Smooth muscle cell (in vitro differentiated cells): ENCODE results near the gene ABO. TPM values are rescaled to one million over a fixed set of nuclear protein-coding genes. Genes with fewer than 3 reads are reported as not detected.
"Not testable (repeated sequence)": the region's sequence is repeated elsewhere in the genome, so short reads cannot be mapped to it uniquely, and the experiment has no call there.

Experiments
- DNase-seq: peaks from one replicate; lab custom pipeline; 2025; ENCODE audit not compliant: unreplicated experiment; lab: John Stamatoyannopoulos, UW
- H2AFZ ChIP-seq: fragments of 200-600 bp; sonication (generic); 2 replicates; pipeline ENCODE4 v1.6.0; 2016; ENCODE audit warnings: antibody characterized with exemption, low read depth, mild to moderate bottlenecking
- H3F3A ChIP-seq: fragments of 200-600 bp; sonication (generic); 2 replicates; pipeline ENCODE4 v1.6.0; 2017; ENCODE audit warnings: antibody characterized with exemption, low read depth
- H3K27ac ChIP-seq: fragments of 200-600 bp; sonication (generic); 2 replicates; pipeline ENCODE4 v1.5.1; 2016; ENCODE audit warnings: low read depth, mild to moderate bottlenecking
- H3K27me3 ChIP-seq: fragments of 200-600 bp; sonication (generic); 2 replicates; pipeline ENCODE4 v1.6.1; 2016; ENCODE audit warnings: low read depth, mild to moderate bottlenecking
- H3K36me3 ChIP-seq: fragments of 200-600 bp; sonication (generic); 2 replicates; pipeline ENCODE4 v1.5.1; 2016; ENCODE audit warnings: low read depth
- H3K4me1 ChIP-seq: fragments of 200-600 bp; sonication (generic); 2 replicates; pipeline ENCODE4 v1.5.1; 2016; ENCODE audit warnings: low read depth
- H3K4me2 ChIP-seq: fragments of 200-600 bp; sonication (generic); 2 replicates; pipeline ENCODE4 v1.6.0; 2016; ENCODE audit warnings: mild to moderate bottlenecking
- H3K4me3 ChIP-seq: fragments of 200-600 bp; sonication (generic); 2 replicates; pipeline ENCODE4 v1.5.1; 2016; ENCODE audit warnings: mild to moderate bottlenecking
- H3K79me2 ChIP-seq: fragments of 200-600 bp; sonication (generic); 2 replicates; pipeline ENCODE4 v1.6.0; 2016; ENCODE audit warnings: low read depth, mild to moderate bottlenecking
- H3K9ac ChIP-seq: fragments of 200-600 bp; sonication (generic); 2 replicates; pipeline ENCODE4 v1.6.0; 2016; ENCODE audit warnings: low read depth
- H3K9me3 ChIP-seq: fragments of 200-600 bp; sonication (generic); replicated peaks from 2 replicates; pipeline ENCODE4 v1.5.1; 2016; ENCODE audit warnings: low read depth
- H4K20me1 ChIP-seq: fragments of 200-600 bp; sonication (generic); 2 replicates; pipeline ENCODE4 v1.6.0; 2016; ENCODE audit warnings: low read depth
- WGBS: methylation state at CpG from one replicate; pipeline ENCODE4 v1.1.7; 2016; ENCODE audit warnings: low lambda C conversion rate; 5-methylcytosine and 5-hydroxymethylcytosine counted together
- polyA plus RNA-seq: library from polyadenylated mRNA; unstranded; fragments of >200 nt; fragmentation: Nextera tagmentation; extraction: Ambion mirVana; gene quantifications from 2 replicates; pipeline ENCODE4 v1.2.1, GENCODE V29; 2016
- total RNA-seq: library from RNA; depleted of rRNA; stranded (reverse); fragments of >200 nt; gene quantifications from 2 replicates; pipeline ENCODE4 v1.2.3, GENCODE V29; 2014
- TF ChIP-seq, protein P1 (sequence below): fragments of 200-600 bp; sonication (generic); IDR thresholded peaks from 2 replicates; pipeline ENCODE4 v1.5.1; 2017; ENCODE audit warnings: borderline replicate concordance, mild to moderate bottlenecking, antibody characterized with exemption; ENCODE audit not compliant: insufficient read depth, poor library complexity, severe bottlenecking

The ABO gene
- total and polyA plus RNA-seq, 2 experiments from 2014 or later, result 0.37 to 1.0 TPM

DNA sequence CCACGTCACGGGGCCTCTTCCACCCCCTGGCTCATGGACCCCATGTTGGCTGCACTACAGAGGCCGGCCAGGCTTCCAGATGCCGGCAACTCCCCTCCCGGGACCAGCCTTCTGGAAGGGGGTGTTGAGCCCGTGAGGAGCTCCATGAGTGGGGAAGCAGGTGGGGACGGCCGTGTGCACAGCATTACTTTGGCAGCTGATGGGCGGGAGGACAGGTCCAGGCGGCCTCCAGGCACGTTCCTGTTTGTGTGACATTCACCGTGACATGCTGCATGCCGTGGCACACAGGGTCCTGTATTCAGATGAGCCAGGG, 29.1 kb upstream of the ABO start:
- no peak overlapping the region for H3K9ac ChIP-seq

GRCh38 chr9:133303266-133304157, 28.5 kb upstream of the ABO start:
- no peaks in the 10 kb centered on the region for H3F3A ChIP-seq
- H3K4me2 ChIP-seq, result no peak overlapping the region
- H4K20me1 ChIP-seq, result no peaks in the 10 kb centered on the region
- DNase-seq, result no peak
- 85% methylated on average over 26 of the region's 26 CpGs for WGBS
- H3K27me3 ChIP-seq, result no peaks in the 10 kb centered on the region
- H3K9ac ChIP-seq, result no peak overlapping the region
- TF ChIP-seq, protein P1, sequence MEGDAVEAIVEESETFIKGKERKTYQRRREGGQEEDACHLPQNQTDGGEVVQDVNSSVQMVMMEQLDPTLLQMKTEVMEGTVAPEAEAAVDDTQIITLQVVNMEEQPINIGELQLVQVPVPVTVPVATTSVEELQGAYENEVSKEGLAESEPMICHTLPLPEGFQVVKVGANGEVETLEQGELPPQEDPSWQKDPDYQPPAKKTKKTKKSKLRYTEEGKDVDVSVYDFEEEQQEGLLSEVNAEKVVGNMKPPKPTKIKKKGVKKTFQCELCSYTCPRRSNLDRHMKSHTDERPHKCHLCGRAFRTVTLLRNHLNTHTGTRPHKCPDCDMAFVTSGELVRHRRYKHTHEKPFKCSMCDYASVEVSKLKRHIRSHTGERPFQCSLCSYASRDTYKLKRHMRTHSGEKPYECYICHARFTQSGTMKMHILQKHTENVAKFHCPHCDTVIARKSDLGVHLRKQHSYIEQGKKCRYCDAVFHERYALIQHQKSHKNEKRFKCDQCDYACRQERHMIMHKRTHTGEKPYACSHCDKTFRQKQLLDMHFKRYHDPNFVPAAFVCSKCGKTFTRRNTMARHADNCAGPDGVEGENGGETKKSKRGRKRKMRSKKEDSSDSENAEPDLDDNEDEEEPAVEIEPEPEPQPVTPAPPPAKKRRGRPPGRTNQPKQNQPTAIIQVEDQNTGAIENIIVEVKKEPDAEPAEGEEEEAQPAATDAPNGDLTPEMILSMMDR, result no peak
- H3K79me2 ChIP-seq, result no peaks in the 10 kb centered on the region
- no peaks in the 10 kb centered on the region for H3K4me1 ChIP-seq
- H3K9me3 ChIP-seq, result no peaks in the 10 kb centered on the region
- no peaks in the 10 kb centered on the region for H3K36me3 ChIP-seq
- H3K27ac ChIP-seq, result no peak overlapping the region
- H2AFZ ChIP-seq, result no peak overlapping the region
- no peak overlapping the region for H3K4me3 ChIP-seq

More for the DNA sequence above, 29.1 kb upstream of the ABO start:
- H3K9me3 ChIP-seq, result no peaks in the 10 kb centered on the region
- no peak overlapping the region for H2AFZ ChIP-seq
- no peaks in the 10 kb centered on the region for H4K20me1 ChIP-seq
- no peaks in the 10 kb centered on the region for H3K36me3 ChIP-seq
- no peak overlapping the region for H3K27ac ChIP-seq
- no peaks in the 10 kb centered on the region for H3K4me1 ChIP-seq
- DNase-seq, result no peak
- H3F3A ChIP-seq, result no peaks in the 10 kb centered on the region
- WGBS, result 81% methylated on average over 13 of the region's 13 CpGs
- no peak overlapping the region for H3K4me3 ChIP-seq
- H3K79me2 ChIP-seq, result no peaks in the 10 kb centered on the region
- TF ChIP-seq, protein P1, result no peak
- H3K4me2 ChIP-seq, result no peak overlapping the region
- no peaks in the 10 kb centered on the region for H3K27me3 ChIP-seq

- H3K27me3 ChIP-seq, result no peaks in the 10 kb centered on the region
- H3K9ac ChIP-seq, result no peak overlapping the region
- no peak for DNase-seq
- no peaks in the 10 kb centered on the region for H4K20me1 ChIP-seq
- no peaks in the 10 kb centered on the region for H3K36me3 ChIP-seq
- TF ChIP-seq, protein P1, result no peak
- no peak overlapping the region for H3K27ac ChIP-seq
- no peak overlapping the region for H2AFZ ChIP-seq
- H3K4me2 ChIP-seq, result no peak overlapping the region
- H3K4me1 ChIP-seq, result no peaks in the 10 kb centered on the region
- 95% methylated on average over 13 of the region's 13 CpGs for WGBS
- H3K4me3 ChIP-seq, result no peak overlapping the region
- no peaks in the 10 kb centered on the region for H3F3A ChIP-seq
- H3K79me2 ChIP-seq, result no peaks in the 10 kb centered on the region
- H3K9me3 ChIP-seq, result no peaks in the 10 kb centered on the region
Measured at GRCh38 chr9:133301253-133302230, 26.5 kb upstream of the ABO start.

DNA sequence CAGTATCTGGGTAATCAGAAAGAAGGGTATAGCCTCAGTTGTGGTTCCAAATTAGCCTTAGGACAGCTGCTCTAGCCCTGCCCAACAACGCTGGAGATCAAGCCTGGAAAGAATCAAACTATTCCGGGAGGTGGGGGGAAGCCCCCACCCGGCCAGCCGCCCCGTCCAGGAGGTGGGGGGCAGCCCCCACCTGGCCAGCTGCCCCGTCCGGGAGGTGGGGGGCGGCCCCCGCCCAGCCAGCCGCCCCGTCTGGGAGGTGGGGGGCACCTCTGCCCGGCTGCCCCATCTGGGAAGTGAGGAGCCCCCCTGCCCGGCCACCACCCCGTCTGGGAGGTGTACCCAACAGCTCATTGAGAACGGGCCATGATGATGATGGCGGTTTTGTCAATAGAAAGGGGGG, 25.0 kb upstream of the ABO start:
- H3K4me2 ChIP-seq, H3K4me3 ChIP-seq, H3K9ac ChIP-seq, H3K27me3 ChIP-seq, H3F3A ChIP-seq, DNase-seq, H3K9me3 ChIP-seq, H4K20me1 ChIP-seq, H3K36me3 ChIP-seq, H3K27ac ChIP-seq, H3K4me1 ChIP-seq, H3K79me2 ChIP-seq, H2AFZ ChIP-seq: not testable (repeated sequence)
- WGBS, result 87% methylated on average over 6 of the region's 16 CpGs
